BLaER1 treated with 17β-estradiol and CSF1 and Interleukin-3, amounts not matched to agents 10 nM and 100 nM (cell line): ENCODE data around the gene PTGR3.

ENCODE experiments used
- H3K27ac ChIP-seq, 11 experiments: shearing (Covaris generic); formaldehyde crosslinking; 2 replicates each; pipeline ENCODE4 v1.8.1; 2022
- H3K27me3 ChIP-seq, 11 experiments: shearing (Covaris generic); formaldehyde crosslinking; 2 replicates each; pipeline ENCODE4 v1.8.1; 2022
- H3K36me3 ChIP-seq, 11 experiments: shearing (Covaris generic); formaldehyde crosslinking; 2 replicates each; pipeline ENCODE4 v1.8.1; 2022
- H3K4me1 ChIP-seq, 10 experiments: shearing (Covaris generic); formaldehyde crosslinking; 2 replicates each; pipeline ENCODE4 v1.8.1; 2022
- H3K4me2 ChIP-seq, 11 experiments: shearing (Covaris generic); formaldehyde crosslinking; 2 replicates each; pipeline ENCODE4 v1.8.1; 2022
- H3K4me3 ChIP-seq, 10 experiments: shearing (Covaris generic); formaldehyde crosslinking; 2 replicates each; pipeline ENCODE4 v1.8.1; 2022
- H3K9ac ChIP-seq, 11 experiments: shearing (Covaris generic); formaldehyde crosslinking; 2 replicates each; pipeline ENCODE4 v1.8.1; 2022
- H3K9me3 ChIP-seq, 11 experiments: shearing (Covaris generic); formaldehyde crosslinking; replicated peaks in 1 of 11; 2 replicates each; pipeline ENCODE4 v1.8.1; 2022
- H4K20me1 ChIP-seq, 11 experiments: shearing (Covaris generic); formaldehyde crosslinking; 2 replicates each; pipeline ENCODE4 v1.8.1; 2022
- Cebpa-rat ChIP-seq, 11 experiments: shearing (Covaris generic); IDR thresholded peaks; 2 replicates each; pipeline ENCODE4 v1.8.1; 2022

Gene PTGR3

DNA sequence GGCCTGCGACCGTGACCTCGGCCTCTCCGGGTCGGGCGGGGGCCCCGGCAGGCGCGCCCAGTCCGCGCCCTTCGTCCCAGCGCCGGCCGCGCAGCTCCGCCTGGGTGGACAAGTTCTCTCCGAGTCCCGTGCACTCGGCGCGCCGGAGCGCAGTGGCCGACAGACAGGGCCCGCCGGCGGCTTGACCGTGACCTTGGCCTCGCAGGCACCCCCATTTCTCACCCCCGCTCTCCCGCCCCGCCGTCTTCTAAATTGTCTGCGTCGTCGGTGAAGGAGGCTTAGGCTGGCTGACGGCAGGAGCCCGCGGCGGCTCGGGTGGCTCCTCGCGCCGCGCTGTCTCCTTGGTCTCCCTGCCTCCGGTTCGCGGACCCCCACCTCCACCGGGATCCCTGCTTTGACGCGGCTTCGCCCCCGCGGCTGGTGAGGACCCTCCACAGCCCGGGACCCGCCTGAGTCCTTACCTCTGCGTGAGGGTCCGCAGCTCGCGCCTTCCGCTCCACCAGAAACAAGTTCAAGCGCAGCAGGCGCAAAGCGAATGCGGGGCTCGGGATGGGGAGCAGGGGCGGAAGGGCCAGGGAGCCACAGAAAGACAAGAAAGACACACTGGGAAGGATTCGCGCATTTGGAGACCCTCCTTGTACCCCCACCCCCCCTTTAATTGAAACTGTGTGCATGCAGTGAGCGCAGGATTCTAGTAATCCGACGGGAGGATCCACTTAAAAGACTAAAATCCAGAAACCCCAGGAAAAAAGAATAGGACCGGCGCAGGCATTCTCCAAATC lies 4.0 kb downstream of the PTGR3 start:
- no peak overlapping the region for H3K27ac ChIP-seq
- peaks cover 63 to 81% (median 66%) of the 10 kb centered on the region in 11 experiments for H4K20me1 ChIP-seq
- TF ChIP-seq Cebpa-rat (IDR thresholded peaks at IDR 0.05) = no peak
- H3K9me3 ChIP-seq = no peaks in the 10 kb centered on the region
- H3K36me3 ChIP-seq = peaks cover 22 to 38% (median 25%) of the 10 kb centered on the region in 11 experiments
- H3K4me2 ChIP-seq = peak overlapping the region; percentile 66 to 100 (median 72)
- H3K4me3 ChIP-seq = peak overlapping the region in 7 of 10 experiments; percentile 3 to 41 (median 20); a peak in 7 of 20 replicates
- peaks cover 36 to 43% (median 41%) of the 10 kb centered on the region in 10 experiments for H3K4me1 ChIP-seq
- peaks cover 36 to 50% (median 48%) of the 10 kb centered on the region in 11 experiments for H3K27me3 ChIP-seq
- H3K9ac ChIP-seq = peak overlapping the region in 2 of 11 experiments; percentile 28 to 36; a peak in 5 of 22 replicates

DNA sequence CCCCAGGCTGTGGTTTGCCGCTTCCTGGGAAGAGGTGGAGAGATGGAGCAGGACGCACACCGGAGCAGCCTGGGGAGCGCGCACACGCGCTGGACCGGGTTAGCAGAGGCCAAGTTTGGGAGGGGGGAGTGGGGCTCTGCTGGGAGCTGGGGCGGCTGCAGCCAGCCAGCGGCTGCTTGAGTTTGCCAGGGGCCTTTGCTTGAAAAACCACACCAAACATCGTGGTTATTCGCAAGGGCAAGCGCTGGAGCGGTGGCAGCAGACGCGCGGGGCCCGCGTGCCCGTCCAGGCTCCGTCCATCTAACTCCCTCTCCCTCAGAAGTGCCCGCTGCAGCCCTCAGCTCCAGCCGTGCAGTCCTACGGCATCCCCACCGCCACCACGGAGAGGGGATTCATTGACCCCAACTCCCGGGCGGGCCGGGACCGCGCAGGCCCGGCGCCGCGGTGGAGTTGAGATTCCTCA lies 4.6 kb downstream of the PTGR3 start:
- H3K9me3 ChIP-seq = no peaks in the 10 kb centered on the region
- peak overlapping the region in 3 of 11 experiments; percentile 7 to 36 (median 28); a peak in 5 of 22 replicates for H3K9ac ChIP-seq
- no peak for TF ChIP-seq Cebpa-rat (IDR thresholded peaks at IDR 0.05)
- H3K4me3 ChIP-seq = peak overlapping the region in 7 of 10 experiments; percentile 3 to 41 (median 20); a peak in 6 of 20 replicates
- H3K27ac ChIP-seq = no peak overlapping the region
- peaks cover 36 to 50% (median 48%) of the 10 kb centered on the region in 11 experiments for H3K27me3 ChIP-seq
- H4K20me1 ChIP-seq = peaks cover 63 to 87% (median 69%) of the 10 kb centered on the region in 11 experiments
- H3K36me3 ChIP-seq = peaks cover 26 to 44% (median 30%) of the 10 kb centered on the region in 11 experiments
- peak overlapping the region; percentile 66 to 100 (median 72) for H3K4me2 ChIP-seq
- peaks cover 35 to 43% (median 39%) of the 10 kb centered on the region in 10 experiments for H3K4me1 ChIP-seq

DNA sequence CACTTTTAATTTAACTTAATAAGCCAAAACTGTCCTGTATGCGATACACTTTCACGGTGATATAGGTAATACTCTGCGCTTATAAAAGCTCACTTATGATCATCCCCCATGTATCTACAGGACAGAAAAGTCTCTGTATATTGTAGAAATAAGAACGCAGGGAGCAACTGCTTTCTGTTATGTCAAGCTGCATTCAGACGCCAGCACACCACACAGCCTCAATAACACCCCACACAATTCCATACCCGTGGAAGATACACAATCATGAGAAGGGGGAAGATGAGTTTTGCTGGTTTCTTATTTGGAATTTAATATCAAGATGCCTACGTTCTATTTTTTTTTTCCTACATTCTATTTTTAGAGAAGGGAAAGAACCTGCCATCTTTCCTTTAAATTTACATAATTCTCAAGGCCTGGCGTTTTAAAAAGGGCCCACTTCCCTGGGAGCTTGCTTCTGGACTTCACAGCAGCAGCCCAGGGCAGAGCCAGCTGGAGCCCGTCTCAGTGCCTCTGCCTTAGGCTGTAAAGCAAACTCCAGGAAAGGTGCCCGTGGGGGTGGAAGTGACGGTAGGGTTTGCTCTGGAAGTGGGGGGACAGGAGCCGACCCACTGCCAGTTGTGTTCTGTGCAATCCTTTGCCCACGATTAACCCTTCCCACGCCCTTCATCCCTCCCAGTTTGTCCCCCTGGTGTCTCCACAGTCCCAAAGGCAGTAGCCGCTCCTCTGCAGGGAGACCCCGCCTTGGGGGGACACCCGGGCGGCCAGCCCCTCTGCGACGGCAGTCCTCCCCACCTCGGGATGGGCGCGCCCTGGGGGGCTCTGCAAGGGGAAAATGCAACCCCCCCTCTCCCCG lies 5.3 kb downstream of the PTGR3 start:
- Histone ChIP-seq H3K4me3 (0 out of 20 replicates have a peak overlapping the region, but pooled peaks of 1 of the 10 experiments have one; percentile 31), H3K4me1 (peaks cover 35 to 43% (median 39%) of the 10 kb centered on the region in 10 experiments), H3K27ac (no peak overlapping the region), H3K27me3 (peaks cover 36 to 50% (median 48%) of the 10 kb centered on the region in 11 experiments), H3K9me3 (no peaks in the 10 kb centered on the region), H3K36me3 (peaks cover 26 to 46% (median 32%) of the 10 kb centered on the region in 11 experiments), H4K20me1 (peaks cover 64 to 87% (median 69%) of the 10 kb centered on the region in 11 experiments), H3K9ac (peak overlapping the region in 2 of 11 experiments; percentile 7 to 28; a peak in 2 of 22 replicates), H3K4me2 (peak overlapping the region; percentile 66 to 100 (median 72); a peak in 21 of 22 replicates)
- TF ChIP-seq Cebpa-rat (IDR thresholded peaks at IDR 0.05) = no peak

DNA sequence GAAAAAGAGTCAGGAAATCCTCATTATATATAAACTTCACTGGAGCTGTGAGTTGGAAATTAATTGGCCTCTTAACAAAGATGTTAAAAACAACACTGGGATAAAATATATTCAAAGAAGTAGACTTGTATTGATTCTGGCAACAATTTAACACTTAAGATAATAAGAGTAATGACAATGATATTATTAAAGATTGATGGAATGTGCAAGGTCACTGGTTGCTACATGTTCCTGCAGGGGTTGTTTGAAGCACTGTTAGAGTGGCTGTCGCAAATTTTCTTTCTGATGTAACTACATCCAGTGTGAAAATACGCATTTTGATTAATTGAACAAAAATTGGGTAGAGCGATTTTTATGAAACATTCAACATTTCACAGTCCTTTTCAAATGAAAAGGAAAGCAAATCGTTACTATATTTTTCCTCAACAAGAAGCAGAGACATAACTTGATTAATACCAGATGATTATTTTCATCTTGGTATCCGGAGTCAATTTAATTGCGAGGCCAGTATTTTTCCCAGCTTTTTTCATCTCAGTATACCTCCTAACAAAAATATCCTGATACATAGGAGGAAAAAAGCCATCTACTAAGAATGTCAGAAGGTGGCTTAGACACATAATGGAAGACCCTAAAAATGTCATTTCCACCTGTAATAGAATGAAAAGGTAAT lies 6.1 kb downstream of the PTGR3 start:
- TF ChIP-seq Cebpa-rat (IDR thresholded peaks at IDR 0.05) = no peak
- Histone ChIP-seq H3K27ac (no peak overlapping the region), H3K27me3 (peaks cover 36 to 46% (median 45%) of the 10 kb centered on the region in 11 experiments), H3K9ac (no peak overlapping the region), H3K4me2 (no peak overlapping the region), H3K4me1 (peaks cover 32 to 42% (median 38%) of the 10 kb centered on the region in 10 experiments), H3K4me3 (no peak overlapping the region), H4K20me1 (peaks cover 59 to 83% (median 65%) of the 10 kb centered on the region in 11 experiments), H3K36me3 (peaks cover 26 to 46% (median 33%) of the 10 kb centered on the region in 11 experiments), H3K9me3 (no peaks in the 10 kb centered on the region)

DNA sequence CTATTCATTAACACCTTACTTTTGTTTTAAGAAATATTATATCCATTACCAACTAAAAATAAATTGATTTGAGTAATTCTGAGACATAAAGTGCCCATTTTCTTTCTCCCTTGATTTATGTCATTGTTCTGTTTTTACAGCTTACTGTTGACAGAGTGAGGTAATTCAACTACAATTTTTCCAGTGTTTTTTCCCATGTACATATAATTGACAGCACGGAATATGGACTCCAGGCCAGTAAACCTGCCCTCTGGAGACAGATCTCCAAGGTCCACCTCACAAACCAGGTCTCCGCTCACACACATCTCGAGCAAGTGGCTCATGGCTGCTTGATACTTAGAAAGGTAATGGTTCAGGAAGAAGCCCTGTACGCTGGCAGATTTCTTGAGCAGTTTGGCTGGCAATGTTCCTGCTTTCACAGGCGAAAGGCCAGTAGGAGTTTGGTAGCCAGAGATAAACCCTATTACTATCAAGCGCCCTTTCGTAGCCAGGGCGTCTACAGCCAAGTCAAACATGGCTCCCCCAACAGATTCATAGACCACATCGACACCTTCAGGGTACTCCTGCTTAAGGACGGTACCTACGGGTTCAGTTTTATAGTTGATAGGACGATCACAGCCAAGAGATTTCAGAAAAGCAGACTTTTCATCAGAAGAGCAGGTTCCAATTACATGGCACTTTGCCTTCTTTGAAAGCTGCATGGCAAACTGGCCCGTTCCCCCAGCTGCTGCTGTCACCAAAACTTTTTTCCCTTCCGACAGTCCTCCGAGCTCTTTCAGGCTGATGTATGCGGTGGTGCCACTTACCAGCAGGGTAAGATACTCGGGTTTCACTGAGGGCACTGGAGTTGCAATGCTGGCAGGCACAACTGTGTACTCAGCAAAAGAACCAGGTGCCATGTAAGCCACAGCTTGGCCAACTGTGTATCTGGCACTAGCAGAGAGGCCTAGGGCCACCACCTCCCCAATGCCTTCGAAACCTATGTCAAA lies 7.4 kb downstream of the PTGR3 start:
- H3K9ac ChIP-seq = no peak overlapping the region
- H3K4me3 ChIP-seq = no peak overlapping the region
- peaks cover 30 to 34% (median 32%) of the 10 kb centered on the region in 11 experiments for H3K27me3 ChIP-seq
- no peak overlapping the region for H3K4me2 ChIP-seq
- H3K4me1 ChIP-seq = peaks cover 19 to 30% (median 25%) of the 10 kb centered on the region in 10 experiments
- H4K20me1 ChIP-seq = peaks cover 47 to 70% (median 53%) of the 10 kb centered on the region in 11 experiments
- H3K9me3 ChIP-seq = no peaks in the 10 kb centered on the region
- H3K36me3 ChIP-seq = peaks cover 26 to 46% (median 34%) of the 10 kb centered on the region in 11 experiments
- no peak for TF ChIP-seq Cebpa-rat (IDR thresholded peaks at IDR 0.05)
- no peak overlapping the region for H3K27ac ChIP-seq

DNA sequence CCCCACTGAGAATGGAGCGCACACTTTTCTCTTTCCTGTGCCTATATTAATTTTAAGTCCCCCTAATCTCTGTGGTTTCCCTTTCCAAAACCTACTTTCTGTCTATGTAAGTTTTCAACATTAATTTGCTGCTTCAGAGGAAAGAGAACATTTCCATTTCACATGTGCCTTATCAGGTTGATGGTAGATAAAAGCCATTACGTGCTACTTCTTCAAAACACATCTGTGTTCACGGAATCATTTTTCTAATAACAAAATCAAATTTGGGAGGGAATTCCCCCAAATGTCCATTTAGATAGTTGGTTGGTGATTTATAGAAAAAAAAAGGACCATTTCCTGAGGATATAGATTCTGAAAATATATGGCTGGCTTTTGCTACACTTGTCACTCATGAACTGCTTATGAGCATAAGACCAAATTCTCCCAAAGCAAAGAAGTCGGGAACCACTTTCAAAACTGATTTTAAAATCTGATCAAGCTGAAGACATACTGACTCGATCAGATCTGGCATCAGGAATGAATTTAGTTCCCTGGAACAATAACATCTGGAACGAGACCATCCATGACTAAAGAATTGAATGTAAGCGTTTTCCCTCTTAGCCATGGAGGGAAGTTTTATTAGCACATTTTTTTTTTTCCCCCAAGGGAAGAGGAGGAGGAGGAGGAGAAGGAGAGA lies 8.2 kb downstream of the PTGR3 start:
- Histone ChIP-seq H3K4me3 (no peak overlapping the region), H3K9ac (no peak overlapping the region), H3K27me3 (peaks cover 22 to 25% (median 24%) of the 10 kb centered on the region in 11 experiments), H3K4me2 (no peak overlapping the region), H3K4me1 (peaks cover 16 to 22% (median 20%) of the 10 kb centered on the region in 10 experiments), H3K36me3 (peaks cover 26 to 48% (median 34%) of the 10 kb centered on the region in 11 experiments), H4K20me1 (peaks cover 38 to 62% (median 44%) of the 10 kb centered on the region in 11 experiments), H3K9me3 (no peaks in the 10 kb centered on the region), H3K27ac (no peak overlapping the region)
- TF ChIP-seq Cebpa-rat (IDR thresholded peaks at IDR 0.05) = no peak

DNA sequence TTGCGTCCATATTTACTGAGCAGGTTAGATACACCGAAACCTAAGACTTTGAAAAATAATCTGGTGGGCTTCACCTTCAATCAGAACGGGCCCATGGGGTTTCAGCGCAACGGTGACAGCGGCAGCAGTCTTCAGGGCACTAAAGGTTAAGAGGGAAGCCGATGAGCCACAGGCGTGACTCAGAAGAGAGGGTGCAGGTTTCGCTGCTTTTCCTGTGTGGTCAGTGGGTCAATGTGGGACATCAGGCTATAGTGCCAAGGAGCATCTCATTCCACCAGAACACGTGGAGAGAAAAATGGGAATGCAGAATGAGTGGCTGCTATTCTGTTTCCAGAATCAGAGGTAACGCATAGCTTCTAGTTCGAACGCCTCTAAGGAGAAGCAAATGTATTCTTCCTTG lies 8.9 kb downstream of the PTGR3 start:
- peaks cover 13 to 20% (median 14%) of the 10 kb centered on the region in 10 experiments for H3K4me1 ChIP-seq
- H3K9me3 ChIP-seq = no peaks in the 10 kb centered on the region
- no peak overlapping the region for H3K4me2 ChIP-seq
- TF ChIP-seq Cebpa-rat (IDR thresholded peaks at IDR 0.05) = no peak
- H3K36me3 ChIP-seq = peaks cover 25 to 46% (median 34%) of the 10 kb centered on the region in 11 experiments
- no peak overlapping the region for H3K27ac ChIP-seq
- peaks cover 32 to 55% (median 38%) of the 10 kb centered on the region in 11 experiments for H4K20me1 ChIP-seq
- peaks cover 15 to 19% (median 17%) of the 10 kb centered on the region in 11 experiments for H3K27me3 ChIP-seq
- H3K4me3 ChIP-seq = no peak overlapping the region
- H3K9ac ChIP-seq = no peak overlapping the region
